ENCODE measurements around the gene CLCN5.

The CLCN5 gene

GRCh38 chrX:49922291-49923241 is at the start of gene CLCN5:
TSS of gene CLCN5 (plus strand) at chrX:49922596. CDS start at chrX:49925299, 2,703 bp downstream.
- in situ Hi-C loops (cut with HindIII; ENCODE audit: low pct_ligation_motif_present, low sequenced_read_pairs), result no loop called here
- Histone ChIP-seq H3K36me3 (replicated peaks) (no peaks in the 10 kb centered on the region), H3K4me3 (ENCODE audit: low read depth, low read length) (peak within 1 kb of the TSS; percentile 67), H3K27ac (peak within 1 kb of the TSS; percentile 38), H3K27me3 (replicated peaks) (no peaks in the 10 kb centered on the region)
- peak; percentile 93 for DNase-seq
- no peak for TF ChIP-seq CTCF (IDR thresholded peaks at IDR 0.05; ENCODE audit: low read depth, low read length, missing control alignments)

GRCh38 chrX:49876750-49877149 is 45.6 kb upstream of the CLCN5 start:
- no peak overlapping the region for H3K27ac ChIP-seq
- in situ Hi-C loops (cut with HindIII; ENCODE audit: low pct_ligation_motif_present, low sequenced_read_pairs), result no loop called here
- peak; percentile 26 for DNase-seq
- peak; percentile 58 for TF ChIP-seq CTCF (IDR thresholded peaks at IDR 0.05; ENCODE audit: low read depth, low read length, missing control alignments)
- no peak overlapping the region for H3K4me3 ChIP-seq (ENCODE audit: low read depth, low read length)
- H3K36me3 ChIP-seq (replicated peaks), result no peaks in the 10 kb centered on the region
- H3K27me3 ChIP-seq (replicated peaks), result no peaks in the 10 kb centered on the region

GRCh38 chrX:49877397-49878101 is 44.8 kb upstream of the CLCN5 start:
- in situ Hi-C loops (cut with HindIII; ENCODE audit: low pct_ligation_motif_present, low sequenced_read_pairs), result no loop called here
- Histone ChIP-seq H3K4me3 (ENCODE audit: low read depth, low read length) (no peak overlapping the region), H3K27ac (no peak overlapping the region), H3K36me3 (replicated peaks) (no peaks in the 10 kb centered on the region), H3K27me3 (replicated peaks) (no peaks in the 10 kb centered on the region)
- no peak for TF ChIP-seq CTCF (IDR thresholded peaks at IDR 0.05; ENCODE audit: low read depth, low read length, missing control alignments)
- DNase-seq, result no peak

GRCh38 chrX:49878128-49878833 is 44.1 kb upstream of the CLCN5 start:
- H3K27ac ChIP-seq, result no peak overlapping the region

More at GRCh38 chrX:49878128-49878833, 44.1 kb upstream of the CLCN5 start:
- DNase-seq, result no peak
- H3K27me3 ChIP-seq (replicated peaks), result no peaks in the 10 kb centered on the region
- H3K4me3 ChIP-seq (ENCODE audit: low read depth, low read length), result peak overlapping the region; percentile 61
- H3K36me3 ChIP-seq (replicated peaks), result no peaks in the 10 kb centered on the region
- TF ChIP-seq CTCF (IDR thresholded peaks at IDR 0.05; ENCODE audit: low read depth, low read length, missing control alignments), result no peak
- in situ Hi-C loops (cut with HindIII; ENCODE audit: low pct_ligation_motif_present, low sequenced_read_pairs), result no loop called here
